Ecto neural progenitor cell (in vitro differentiated cells): ENCODE results near the gene DNM1L.

Experiments used
- DNase-seq: peaks from one replicate; pipeline ENCODE4 v3.0.0-alpha.2; 2018; ENCODE audit warnings: low spot score

DNM1L gene

DNA sequence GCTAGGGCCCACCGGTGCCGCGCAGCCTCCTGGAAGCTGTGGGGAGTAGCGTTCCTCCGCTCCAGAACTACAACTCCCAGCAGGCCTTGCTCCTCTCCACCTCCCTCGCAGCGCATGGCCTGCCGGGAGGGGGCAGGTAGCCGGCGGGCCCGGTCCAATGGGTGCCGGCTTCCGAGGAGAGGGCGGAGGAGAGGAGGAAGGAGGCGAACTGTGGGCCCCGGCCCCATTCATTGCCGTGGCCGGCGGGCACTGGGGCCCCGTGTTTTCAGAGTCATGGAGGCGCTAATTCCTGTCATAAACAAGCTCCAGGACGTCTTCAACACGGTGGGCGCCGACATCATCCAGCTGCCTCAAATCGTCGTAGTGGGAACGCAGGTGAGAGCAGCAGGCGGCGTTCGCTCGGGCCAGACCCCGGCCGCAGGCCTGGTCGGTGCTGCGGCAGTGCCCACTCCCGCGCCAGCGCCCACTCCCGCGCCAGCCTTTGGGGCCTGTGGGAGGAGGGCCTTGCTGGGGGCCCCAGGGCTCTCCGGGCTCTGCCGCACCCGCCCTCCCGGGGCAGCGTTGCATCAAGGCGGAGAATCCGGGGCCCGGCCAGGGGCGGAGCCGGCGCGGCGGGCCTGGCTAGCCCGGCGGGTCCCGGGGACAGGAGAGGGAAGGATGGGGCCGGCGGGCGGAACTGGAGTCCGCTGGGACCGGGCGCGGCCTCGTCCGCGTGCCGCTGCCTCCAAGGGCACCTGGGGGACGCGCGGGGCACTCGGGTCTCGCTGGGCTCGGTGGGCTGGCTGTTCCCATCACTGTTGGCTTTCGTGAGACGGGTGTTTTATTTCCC lies at the start of gene DNM1L:
Gene DNM1L (plus strand): TSS at position 211 of the 829 bp plus-strand sequence. CDS start 63 bp downstream, at position 274.
- peak; percentile 98 for DNase-seq

DNA sequence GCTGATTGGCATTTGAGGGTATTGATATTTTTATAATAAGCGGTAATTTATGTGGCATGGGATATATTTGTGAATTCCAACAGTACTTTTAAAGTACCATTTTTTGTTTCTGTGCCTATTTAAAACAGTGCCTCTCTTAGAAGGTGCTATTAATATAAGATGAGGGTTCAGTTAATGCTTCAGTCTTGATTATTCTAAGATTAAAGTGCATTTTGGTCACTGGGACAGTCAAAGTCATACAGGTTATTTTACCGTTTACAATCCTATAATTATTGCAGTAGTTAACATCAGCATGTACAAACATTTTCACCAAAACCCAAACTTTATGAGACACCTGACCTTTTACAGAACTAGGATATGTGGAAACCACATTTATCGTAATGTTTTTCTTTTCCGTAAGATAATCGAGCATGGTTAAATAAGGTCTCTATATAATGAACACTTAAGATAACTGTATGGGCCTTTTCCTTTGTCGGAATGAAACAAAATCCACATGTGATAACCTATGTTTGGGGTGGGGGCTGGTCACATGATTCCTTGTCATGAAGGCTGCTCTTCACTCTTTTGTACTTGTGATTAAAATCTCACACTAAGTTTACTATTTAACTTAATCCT lies 37.7 kb upstream of the DNM1L start:
- DNase-seq, result no peak

DNA sequence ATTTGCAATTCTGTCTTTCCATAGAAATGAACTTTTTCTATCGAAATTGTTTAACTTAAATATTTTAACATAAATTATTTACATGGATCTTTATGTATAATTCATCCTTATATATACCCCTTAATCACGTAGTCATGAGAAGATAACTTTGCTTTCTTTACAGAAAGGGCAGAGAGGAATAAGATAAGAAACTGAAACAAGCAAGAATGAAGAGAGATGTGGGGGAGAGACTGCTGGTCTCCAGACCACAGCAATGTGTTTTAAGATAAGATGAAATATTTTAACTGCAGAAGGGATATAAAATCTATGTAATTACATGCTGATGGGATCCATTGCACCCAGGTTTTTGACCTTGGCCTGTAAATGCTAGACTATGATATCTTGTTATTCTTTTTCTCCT lies 34.7 kb upstream of the DNM1L start:
- DNase-seq, result no peak

DNA sequence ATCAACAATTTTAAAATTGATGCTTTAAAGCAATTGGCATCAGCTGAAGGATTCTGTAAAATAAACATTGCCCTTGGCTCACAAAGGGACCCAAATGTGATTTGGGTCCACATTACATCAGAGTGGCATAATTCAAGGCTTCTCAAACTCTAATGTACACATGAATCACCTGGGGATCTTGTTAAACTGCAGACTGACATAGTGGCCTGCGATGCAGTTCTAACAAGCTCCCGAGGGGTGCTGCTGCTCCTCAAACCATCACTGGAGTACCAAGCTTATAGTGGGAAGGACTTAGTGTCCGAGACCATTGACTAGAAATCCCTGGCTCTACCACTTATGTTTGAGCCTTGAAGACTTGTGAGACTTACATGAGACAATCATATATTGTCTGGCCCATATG lies 31.8 kb upstream of the DNM1L start:
- no peak for DNase-seq

DNA sequence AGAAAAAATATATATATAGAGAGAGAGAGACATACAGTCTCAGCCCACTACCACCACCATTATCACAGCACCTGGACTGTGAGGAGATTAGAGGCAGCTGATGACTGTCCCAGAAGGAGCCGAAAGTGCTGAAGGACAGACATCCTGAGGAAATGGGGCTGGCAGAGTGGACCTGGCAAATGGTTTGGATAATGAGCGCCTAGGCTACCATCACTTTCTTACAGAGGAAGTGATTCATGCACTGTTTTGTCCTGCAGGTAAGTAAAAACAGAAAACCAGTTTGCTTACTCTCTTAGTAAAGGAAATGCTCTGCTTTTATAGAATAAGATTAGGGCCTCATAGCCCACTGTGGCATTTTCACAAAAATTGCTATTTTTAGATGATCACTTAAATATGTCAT lies 28.6 kb upstream of the DNM1L start:
- no peak for DNase-seq

DNA sequence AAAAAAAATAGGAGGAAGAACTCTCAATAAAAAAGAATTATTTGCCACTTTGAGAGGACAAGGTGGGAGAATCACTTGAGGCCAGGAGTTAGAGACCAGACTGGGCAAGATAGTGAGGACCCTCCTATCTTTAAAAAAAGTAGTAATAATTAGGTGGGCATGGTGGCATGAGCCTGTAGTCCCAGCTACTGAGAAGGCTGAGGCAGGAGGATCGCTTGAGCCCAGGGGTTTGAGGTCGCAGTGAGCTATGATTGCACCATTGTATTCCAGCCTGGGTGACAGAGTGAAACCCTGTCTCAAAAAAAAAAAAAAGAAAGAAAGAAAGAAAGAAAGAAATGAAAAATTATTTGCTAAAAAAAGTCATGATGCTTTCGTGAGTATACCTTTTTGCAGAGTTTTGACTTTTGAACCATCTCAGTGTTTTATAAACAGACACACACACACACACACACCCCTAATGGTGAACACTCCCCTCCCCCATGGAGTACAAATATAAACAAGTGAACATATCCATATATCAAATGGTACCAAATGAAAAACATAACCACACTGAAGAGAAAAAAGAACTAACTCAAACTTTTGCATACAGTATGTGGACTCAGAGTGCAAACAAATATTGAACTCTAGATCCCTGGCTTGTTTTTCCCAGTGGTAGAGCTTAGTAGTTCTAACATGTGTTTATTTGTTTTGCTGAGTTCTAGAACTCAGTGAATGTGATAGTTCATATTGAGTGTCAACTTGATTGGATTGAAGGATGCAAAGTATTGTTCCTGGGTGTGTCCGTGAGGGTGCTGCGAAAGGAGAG lies 27.7 kb upstream of the DNM1L start:
- DNase-seq, result no peak

DNA sequence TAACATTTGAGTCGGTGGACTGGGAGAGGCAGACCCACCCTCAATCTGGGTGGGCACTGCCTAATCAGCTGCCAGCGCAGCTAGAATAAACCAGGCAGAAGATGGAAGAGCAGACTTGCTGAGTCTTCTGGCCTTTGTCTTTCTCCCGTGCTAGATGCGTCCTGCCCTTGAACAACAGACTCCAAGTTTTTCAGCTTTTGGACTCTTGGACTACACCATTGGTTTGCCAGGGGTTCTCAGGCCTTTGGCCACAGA lies 27.2 kb upstream of the DNM1L start:
- no peak for DNase-seq

DNA sequence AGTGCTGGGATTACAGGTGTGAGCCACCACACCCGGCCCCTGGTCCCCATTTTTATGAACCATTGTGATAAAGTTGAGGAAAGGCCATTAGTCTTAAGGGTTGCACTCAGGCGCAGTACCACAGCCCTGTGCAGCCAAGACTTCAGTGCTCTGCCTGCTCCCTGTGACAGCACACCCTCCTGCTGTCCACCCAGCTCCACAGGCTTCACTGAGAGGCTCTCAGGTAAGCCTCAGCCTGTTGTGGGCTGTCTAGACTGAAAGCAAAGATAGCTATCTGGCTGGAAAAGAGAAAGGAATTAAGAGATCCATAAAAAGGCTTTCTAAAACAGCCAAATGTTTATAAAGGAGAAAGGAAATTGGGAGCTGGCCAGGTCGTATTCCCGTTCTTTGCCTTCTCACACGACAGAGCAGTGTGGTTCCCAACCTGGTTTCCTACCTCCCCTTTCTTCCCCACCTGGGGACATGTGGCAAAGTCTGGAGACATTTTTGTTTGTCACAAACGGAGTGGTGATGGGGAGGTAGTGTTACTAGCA lies 19.1 kb upstream of the DNM1L start:
- no peak for DNase-seq

DNA sequence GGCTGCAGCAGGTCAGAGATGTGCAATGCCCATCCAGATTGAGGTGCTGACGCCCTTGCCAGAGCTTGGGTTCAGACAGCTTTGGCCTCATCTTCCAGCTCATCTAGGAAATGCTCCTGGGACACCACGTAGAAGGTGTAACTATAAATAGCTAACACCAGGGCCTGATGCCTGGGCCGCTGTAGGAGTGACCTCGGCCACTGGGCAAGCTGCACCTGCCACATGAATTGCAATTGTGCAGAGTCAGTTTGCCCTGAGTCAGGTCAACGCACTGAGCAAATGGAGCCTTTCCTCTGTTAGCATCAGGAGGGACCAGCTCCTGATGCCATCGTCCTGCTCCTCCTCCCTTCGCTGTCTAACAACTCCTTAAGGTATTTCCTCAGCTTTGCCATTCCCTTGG lies 17.4 kb upstream of the DNM1L start:
- DNase-seq, result peak; percentile 33

DNA sequence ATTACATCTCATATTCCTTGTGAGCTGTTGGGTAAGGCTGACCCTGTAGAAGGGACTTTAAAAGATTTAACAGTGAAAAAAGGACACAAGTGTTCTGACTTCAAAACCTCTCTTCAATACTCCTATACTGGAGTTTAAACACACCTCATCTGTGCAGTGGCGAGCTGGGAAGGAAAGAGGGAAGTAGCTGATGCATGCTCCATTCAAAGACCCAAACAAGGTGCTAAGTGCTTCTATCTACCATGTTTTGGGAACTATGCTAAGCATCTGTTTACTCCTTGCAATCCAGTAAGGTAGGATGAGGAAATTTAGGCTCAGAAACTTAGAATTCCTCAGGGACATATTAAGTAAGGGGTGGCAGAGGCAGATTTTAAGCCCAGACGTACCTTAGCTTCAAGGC lies 16.4 kb upstream of the DNM1L start:
- no peak for DNase-seq

DNA sequence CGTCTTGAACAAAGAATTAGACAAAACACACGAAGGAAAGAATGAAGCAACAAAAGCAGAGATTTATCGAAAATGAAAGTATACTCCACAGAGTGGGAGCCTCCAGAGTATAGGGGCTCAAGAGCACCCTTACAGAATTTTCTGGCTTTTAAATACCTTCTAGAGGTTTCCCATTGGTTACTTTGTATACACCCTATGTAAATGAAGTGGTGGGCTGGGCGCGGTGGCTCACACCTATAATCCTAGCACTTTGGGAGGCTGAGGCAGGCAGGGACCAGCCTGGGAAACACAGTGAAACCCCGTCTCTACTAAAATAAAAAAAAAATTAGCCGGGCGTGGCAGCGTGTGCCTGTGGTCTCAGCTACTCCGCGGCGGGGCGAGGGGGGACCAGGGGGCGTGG lies 13.1 kb upstream of the DNM1L start:
- DNase-seq, result no peak

DNA sequence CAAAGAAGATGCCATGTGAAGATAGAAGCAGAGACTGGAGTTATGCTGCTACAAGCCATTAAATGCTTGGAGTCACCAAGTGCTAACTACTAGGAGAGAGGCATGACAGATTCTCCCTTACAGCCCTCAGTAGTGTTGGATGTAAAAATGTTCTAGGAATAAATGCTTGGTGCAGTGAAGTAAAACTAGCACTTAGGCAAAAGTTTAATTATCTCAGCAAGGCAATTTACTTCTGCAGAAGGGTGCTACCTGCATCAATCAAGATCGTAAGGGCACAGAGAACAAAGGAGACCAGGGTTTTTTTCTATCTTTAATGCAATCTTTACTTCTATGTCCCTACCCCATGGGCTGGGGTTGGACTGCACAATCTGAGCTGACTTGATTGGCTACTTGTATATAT lies 9.5 kb upstream of the DNM1L start:
- no peak for DNase-seq

DNA sequence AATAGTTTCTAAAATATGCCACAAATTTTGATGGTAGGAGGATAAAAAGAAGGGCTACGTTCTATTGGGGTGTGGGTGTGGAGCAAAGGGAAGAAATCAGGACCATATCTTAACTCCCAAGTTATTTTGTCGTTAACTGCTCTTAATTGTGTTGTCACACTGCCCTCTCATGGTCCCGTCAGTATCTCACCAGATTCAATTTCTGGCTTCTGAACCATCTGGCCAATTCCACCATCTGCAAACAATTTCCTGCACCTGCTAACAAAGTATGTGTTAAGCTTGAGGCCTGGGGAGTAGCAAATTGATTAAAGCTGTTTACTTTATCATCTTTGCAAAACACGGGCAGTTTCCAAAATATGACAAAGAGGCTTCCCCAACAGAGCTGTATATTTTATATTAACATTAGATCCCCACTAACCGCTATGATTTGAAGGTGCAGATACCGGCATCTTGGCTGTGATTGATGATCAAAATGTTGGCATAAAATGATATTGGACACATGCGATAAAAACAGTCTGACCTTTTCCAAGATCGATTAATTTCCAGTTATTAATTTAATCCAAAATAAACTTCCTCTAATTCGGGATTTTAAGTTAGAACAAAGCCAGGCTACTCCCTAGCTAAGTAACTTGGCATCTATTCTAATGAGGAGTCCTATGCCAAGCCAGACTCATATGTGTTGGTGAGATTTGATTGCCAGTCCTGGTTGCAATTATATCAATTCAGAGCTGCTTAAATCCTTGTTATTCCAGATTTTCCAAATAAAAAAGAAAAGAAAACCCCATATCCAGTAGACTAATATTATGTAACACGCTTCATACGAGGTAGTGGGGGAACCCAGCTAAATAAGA lies 6.9 kb upstream of the DNM1L start:
- no peak for DNase-seq

DNA sequence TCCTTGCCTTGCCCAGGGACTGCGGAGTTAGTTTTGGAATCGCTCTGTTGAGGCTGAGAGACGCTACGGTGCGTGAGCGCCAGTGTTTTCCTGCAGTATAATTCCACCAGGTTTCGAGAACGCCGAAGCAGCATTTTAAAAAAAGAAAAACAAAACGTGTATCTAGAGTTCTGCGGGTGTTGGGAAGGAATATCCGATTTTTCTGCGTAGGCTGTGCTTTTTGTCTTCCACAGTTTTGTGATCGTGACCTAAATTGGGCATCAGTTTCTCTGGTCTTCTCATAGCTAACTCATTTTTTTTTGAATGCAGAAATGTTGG lies 778 bp downstream of the DNM1L start:
- DNase-seq, result no peak

DNA sequence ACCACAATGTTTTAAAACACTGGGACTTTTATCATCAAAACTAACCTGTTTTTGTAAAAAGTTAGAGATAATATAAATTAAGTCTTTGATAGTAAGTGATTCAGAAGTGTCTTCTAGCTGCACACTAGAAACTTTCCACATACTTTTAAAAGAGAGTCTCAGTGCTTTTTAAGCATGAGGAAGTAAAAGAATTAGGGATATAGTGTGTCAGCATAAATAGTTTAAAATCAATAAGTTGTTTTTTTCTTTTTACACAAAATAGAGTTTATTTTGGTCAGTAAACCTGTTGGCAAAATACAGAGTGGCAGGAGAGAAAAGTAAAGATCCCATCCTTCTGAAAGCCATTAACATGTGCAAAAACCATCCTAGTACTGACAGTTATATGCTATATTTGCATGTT lies 1.7 kb downstream of the DNM1L start:
- no peak for DNase-seq

DNA sequence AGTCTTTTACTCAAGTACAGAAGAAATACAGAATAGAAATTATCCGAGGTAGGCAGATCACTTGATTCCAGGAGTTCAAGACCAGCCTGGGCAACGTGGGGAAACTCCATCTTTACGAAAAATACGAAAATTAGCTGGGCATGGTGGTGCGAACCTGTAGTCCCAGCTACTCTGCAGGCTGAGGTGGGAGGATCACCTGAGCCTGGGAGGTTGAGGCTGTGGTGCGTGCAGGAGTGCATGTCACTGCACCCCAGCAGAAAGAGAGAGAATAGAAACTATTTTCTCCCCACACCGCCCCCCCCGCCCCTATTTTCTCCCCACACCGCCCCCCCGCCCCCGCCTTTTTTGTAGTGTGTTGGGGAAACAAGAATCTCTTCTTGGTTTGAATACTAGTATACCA lies 2.2 kb downstream of the DNM1L start:
- DNase-seq, result no peak

DNA sequence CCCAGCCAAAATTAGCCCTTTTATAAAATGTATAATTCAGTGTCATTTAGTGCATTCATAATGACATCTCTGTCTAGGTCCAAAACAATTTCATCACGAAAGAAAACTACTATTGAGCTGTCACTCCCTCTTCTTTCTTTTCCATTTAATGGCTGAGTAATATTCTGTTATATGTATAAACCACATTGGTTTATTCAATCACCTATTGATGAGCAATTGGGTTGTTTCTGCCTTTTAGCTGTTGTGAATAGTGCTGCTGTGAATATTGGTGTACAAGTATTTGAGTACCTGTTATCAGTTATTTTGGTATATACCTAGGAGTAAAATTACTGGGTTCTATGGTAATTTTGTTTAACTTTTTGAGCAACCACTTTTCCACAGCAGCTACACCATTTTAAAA lies 7.2 kb downstream of the DNM1L start:
- DNase-seq, result no peak

DNA sequence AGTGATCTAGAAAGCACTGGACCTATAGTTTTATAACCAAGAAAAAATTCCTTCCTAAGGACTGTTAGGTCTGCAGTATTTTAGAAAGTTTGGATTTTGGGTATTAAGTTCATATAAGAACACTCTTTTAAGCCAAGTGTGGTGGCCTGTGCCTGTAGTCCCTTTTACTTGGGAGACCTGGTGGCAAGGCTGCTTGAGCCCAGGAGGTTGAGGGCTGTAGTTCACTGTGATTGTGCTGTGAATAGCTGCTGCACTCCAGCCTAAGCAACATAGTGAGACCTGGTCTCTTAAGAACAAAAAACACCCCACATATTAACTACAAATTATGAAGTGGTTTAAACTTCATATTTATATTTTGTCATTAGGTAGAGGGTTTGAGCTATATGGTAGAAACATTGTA lies 9.7 kb downstream of the DNM1L start:
- no peak for DNase-seq

DNA sequence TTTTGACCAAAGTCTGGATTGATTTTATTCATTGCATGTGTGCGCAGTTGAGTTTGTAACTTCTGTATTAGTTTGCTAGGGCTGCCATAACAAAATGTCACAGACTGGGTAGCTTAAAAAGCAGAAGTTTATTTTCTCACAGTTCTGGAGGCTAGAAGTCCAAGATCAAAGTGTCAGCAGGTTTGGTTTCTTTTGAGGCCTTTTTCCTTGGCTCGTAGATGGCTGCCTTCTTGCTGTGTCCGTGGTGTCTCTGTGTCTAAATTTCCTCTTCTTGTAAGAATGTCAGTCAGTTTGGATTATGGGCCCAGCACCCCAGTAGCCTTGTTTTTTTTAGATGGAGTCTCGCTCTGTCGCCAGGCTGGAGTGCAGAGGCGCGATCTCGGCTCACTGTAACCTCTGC lies 11.8 kb downstream of the DNM1L start:
- no peak for DNase-seq

DNA sequence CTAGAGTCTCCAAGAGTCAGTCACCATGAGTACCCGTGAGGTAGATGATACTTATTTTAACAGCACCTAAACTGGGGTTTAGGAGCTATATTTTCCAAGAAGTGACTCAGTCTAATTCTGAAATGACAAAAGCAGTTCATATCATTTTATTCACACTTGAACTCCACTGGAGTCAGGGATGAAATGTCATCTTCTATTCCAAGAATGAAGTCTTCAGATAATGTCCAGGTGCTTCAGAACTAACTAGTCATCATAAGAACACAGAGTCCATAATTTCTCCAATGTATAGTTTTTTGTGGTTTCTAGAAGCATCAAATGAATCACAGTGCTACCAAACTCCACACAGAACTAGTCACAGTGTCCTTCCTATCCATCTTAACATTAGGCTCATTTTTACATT lies 13.3 kb downstream of the DNM1L start:
- DNase-seq, result no peak

DNA sequence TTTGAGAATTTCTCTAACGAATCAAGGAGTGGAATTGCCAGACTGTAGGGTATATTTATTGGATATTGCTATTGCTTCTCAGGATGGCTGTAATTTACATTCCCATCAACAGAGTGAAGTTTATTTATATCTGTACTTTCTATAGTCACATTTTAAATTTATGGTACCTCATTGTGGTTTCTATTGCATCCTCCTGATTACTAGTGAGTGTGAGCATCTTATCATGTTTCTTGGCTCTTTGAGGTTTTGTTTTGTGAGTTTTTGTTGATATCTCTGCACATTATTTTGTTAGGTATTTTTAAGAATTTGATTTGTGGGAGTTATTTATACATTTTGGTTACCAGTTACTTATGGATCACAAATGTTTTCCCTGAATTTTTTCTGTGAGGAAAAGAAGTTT lies 13.9 kb downstream of the DNM1L start:
- DNase-seq, result no peak

DNA sequence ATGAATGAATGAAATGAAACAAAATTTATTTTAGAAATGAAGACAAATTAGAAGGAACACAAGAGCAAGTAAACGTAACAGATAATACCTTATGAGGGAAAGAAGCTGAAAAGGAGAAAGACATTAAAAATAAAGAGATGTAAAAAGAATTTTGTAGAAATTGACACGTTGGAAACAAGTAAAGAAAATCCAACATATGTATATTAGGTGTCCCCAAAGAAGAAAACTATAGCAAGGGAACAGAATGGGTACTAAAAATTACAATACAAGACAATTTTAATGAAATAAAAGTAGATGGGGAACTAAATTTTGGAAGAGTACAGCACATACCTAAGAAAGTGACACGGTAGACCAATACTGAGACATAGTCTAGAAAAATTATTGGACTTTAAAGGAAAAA lies 16.7 kb downstream of the DNM1L start:
- DNase-seq, result no peak
